K562 (cell line): ENCODE measurements around the gene OTOGL. TPM values are rescaled to one million over a fixed set of nuclear protein-coding genes. Genes with fewer than 3 reads are reported as not detected.

Experiments
- CHAMP1 ChIP-seq: fragments of 450-650 bp; IDR thresholded peaks from 2 replicates; pipeline ENCODE4 v1.6.1; 2016; ENCODE audit warnings: mild to moderate bottlenecking
- CHD1 ChIP-seq: fragments of 200-600 bp; sonication (generic); IDR thresholded peaks from one replicate; pipeline ENCODE4 v1.6.1; 2012; ENCODE audit warnings: mild to moderate bottlenecking, moderate library complexity, low read length, inconsistent platforms
- ELK3 ChIP-seq: fragments of 450-650 bp; formaldehyde crosslinking; IDR thresholded peaks from 2 replicates; pipeline ENCODE4 v1.4.0; 2020; ENCODE audit warnings: mild to moderate bottlenecking
- HDAC2 ChIP-seq: fragments of 450-650 bp; IDR thresholded peaks from 2 replicates; pipeline ENCODE4 v1.6.1; 2016; ENCODE audit warnings: mild to moderate bottlenecking
- KDM1A ChIP-seq, 2 experiments: fragments of 450-650 bp; IDR thresholded peaks; 2 replicates each; pipeline ENCODE4 v1.6.1; 2016; ENCODE audit warnings: mild to moderate bottlenecking in 2 of 2
- MBD1 ChIP-seq: fragments of 250-450 bp; sonication (Bioruptor Pico); IDR thresholded peaks from 2 replicates; pipeline ENCODE4 v1.8.0; 2022; ENCODE audit warnings: inconsistent platforms
- RBM39 ChIP-seq: fragments of 200-400 bp; formaldehyde crosslinking; optimal IDR thresholded peaks from 2 replicates; pipeline ENCODE3; 2018; ENCODE audit warnings: low read depth, low read length
- REST ChIP-seq, 2 experiments: fragments of 450-650 bp; formaldehyde crosslinking in 1 of 2; IDR thresholded peaks; 2 replicates each; pipeline versions ENCODE4 v1.4.0 to v1.6.1; 2014 to 2020; ENCODE audit warnings: mild to moderate bottlenecking in 2 of 2, borderline replicate concordance in 1 of 2, low read depth in 1 of 2
- SMARCC2 ChIP-seq: fragments of 450-650 bp; IDR thresholded peaks from 2 replicates; pipeline ENCODE4 v1.6.1; 2017; ENCODE audit warnings: antibody characterized with exemption, moderate library complexity, mild to moderate bottlenecking, low read depth
- TFAM ChIP-seq: fragments of 250-450 bp; sonication (Bioruptor Pico); conservative IDR thresholded peaks from 2 replicates; pipeline ENCODE4 v1.5.0; 2021; ENCODE audit warnings: mild to moderate bottlenecking, moderate library complexity
- ZNF398 ChIP-seq: fragments of 250-450 bp; sonication (Bioruptor Pico); IDR thresholded peaks from 2 replicates; pipeline ENCODE4 v1.8.0; 2021; ENCODE audit warnings: moderate library complexity, mild to moderate bottlenecking, inconsistent platforms
- polyA plus RNA-seq, 8 experiments: library from polyadenylated mRNA; depleted of rRNA in 4 of 8; stranded (reverse) in 5 of 8; unstranded in 3 of 8; fragments of >200 nt; fragmentation: Nextera tagmentation in 2 of 8; fragmentation: Illumina TruSeq in 1 of 8; extraction: Ambion mirVana in 2 of 8; extraction: Trizol in 1 of 8; gene quantifications; 2 replicates each; pipeline versions ENCODE4 v1.2.1 to v1.2.3, GENCODE V29; 2011 to 2014; ENCODE audit warnings: inconsistent platforms in 1 of 8, missing spikeins in 1 of 8
- total RNA-seq, 7 experiments: library from RNA; depleted of rRNA in 6 of 7; stranded (reverse); fragments of >200 nt in 6 of 7; fragmentation: Illumina TruSeq in 2 of 7; extraction: Trizol in 2 of 7; gene quantifications; 2 replicates each; pipeline versions ENCODE4 v1.2.1 to v1.2.3, GENCODE V29; 2011 to 2021; ENCODE audit warnings: low replicate concordance in 1 of 7

OTOGL gene
- total and polyA plus RNA-seq, 9 of the 15 experiments (the other 6 are each of a cell fraction or from before 2014, with no cell fraction given): 0.02 to 0.03 TPM; not detected in 7

GRCh38 chr12:80087486-80088213, 11.7 kb upstream of the OTOGL start (continued):
- TF ChIP-seq ELK3 (CRISPR knock-in tag) (no peak), CHAMP1 (peak; percentile 86), HDAC2 (0 out of 2 replicates have a peak, but pooled peaks have one; percentile 29), CHD1 (no peak), SMARCC2 (peak; percentile 69; the same call in 1 of the 2 replicates), KDM1A (IDR thresholded peaks at IDR 0.05) (peak in 1 of 2 experiments; percentile 53; a peak in 2 of 4 replicates), MBD1 (CRISPR knock-in tag) (no peak), REST (IDR thresholded peaks at IDR 0.05; ENCODE audit: borderline replicate concordance) (peak; percentile 8; the same call in 1 of the 2 replicates), REST (CRISPR knock-in tag; IDR thresholded peaks at IDR 0.05; ENCODE audit: low read depth) (no peak), TFAM (CRISPR knock-in tag) (no peak), RBM39 (no peak), ZNF398 (CRISPR knock-in tag) (no peak)
